Measurements from ENCODE around the gene NTN4.

DNA sequence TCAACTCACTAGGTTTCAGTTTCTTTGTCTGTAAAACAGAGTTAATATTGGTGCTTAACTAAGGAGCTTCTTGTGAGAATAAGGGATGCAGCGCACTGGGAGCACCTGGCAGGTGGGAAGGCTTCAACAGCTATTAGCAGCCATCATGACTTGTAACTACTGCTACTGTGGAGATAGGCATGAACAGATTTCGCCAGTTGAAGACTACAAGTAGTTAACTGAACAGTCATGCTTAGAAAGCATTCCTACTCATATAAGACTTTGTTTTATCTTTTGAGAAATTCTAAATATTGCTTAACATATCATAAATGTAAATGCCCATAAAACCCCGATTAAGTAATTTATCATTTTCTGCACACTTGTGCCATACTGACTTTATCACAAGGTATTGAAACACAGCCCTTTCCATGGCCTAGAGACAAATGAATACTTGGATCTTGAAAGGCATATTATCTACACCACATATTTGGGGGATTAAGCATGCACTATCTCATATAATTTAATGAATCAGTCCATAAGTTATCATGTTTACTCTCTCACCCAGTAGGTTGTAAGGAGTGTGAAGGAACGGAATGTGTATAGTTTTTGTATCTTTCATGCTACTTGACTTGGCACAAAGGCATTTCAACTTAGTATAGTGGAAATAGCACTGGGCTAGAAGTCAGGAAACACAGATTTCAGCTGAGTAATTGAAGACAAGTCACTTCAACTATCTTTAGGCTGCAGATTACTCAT, 16.1 kb downstream of the NTN4 start:
- no peak for TF ChIP-seq POLR2A (IDR thresholded peaks at IDR 0.05; ENCODE audit: low read depth, low read length)
- no peak for TF ChIP-seq TAF1 (IDR thresholded peaks at IDR 0.05; ENCODE audit: borderline replicate concordance, low read depth, low read length)

Data from GM12892 (cell line).